ENCODE results near the gene MPRIP.
"Not testable (repeated sequence)": the region's sequence is repeated elsewhere in the genome, so short reads cannot be mapped to it uniquely, and the experiment has no call there.

The MPRIP gene, protein sequence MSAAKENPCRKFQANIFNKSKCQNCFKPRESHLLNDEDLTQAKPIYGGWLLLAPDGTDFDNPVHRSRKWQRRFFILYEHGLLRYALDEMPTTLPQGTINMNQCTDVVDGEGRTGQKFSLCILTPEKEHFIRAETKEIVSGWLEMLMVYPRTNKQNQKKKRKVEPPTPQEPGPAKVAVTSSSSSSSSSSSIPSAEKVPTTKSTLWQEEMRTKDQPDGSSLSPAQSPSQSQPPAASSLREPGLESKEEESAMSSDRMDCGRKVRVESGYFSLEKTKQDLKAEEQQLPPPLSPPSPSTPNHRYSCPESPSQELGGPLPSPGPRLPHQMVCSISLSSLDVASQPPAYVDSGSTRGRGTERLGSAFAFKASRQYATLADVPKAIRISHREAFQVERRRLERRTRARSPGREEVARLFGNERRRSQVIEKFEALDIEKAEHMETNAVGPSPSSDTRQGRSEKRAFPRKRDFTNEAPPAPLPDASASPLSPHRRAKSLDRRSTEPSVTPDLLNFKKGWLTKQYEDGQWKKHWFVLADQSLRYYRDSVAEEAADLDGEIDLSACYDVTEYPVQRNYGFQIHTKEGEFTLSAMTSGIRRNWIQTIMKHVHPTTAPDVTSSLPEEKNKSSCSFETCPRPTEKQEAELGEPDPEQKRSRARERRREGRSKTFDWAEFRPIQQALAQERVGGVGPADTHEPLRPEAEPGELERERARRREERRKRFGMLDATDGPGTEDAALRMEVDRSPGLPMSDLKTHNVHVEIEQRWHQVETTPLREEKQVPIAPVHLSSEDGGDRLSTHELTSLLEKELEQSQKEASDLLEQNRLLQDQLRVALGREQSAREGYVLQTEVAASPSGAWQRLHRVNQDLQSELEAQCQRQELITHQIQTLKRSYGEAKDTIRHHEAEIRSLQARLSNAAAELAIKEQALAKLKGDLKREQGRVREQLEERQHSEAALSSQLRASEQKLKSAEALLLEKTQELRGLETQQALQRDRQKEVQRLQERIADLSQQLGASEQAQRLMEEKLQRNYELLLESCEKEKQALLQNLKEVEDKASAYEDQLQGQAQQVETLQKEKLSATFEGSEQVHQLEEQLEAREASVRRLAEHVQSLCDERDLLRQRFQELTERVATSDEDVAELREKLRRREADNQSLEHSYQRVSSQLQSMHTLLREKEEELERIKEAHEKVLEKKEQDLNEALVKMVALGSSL (N-terminal part only)

DNA sequence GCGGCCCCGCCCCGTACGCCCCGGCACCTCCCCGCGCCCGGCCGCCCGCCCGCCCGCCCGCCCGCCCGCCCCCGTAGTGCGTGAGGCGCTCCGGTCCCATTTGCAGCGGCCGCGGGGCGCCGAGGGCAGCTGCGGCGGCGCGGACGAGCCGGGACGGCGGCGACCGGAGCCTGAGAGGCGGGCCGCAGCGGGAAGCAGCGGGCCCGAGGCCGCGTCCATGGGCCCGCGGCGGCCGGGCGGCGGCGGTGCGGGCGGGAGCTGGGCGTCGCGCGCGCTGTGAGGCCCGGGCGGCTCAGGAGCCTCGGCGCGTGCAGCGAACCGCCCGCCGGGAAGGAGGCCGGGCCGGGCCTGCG is at the start of gene MPRIP:
MPRIP (plus strand) TSS at position 74 of the 353 bp plus-strand sequence. CDS start 392 bp downstream, outside the sequence.
- Histone ChIP-seq H3K9ac (ENCODE audit: low read depth, low read length) (peak within 1 kb of the TSS; percentile 77), H3K27ac (ENCODE audit: low read length) (no peak within 1 kb of the TSS), H3K4me1 (ENCODE audit: insufficient read depth, low read length) (peaks cover 24% of the 10 kb centered on the region; the same call in 1 of the 2 replicates), H3K4me3 (ENCODE audit: low read length) (peak within 1 kb of the TSS; percentile 91), H3K36me3 (ENCODE audit: insufficient read depth, low read depth, low read length) (no peaks in the 10 kb centered on the region), H3K27me3 (ENCODE audit: insufficient read depth, low read length) (peaks cover 11% of the 10 kb centered on the region), H3K9me3 (ENCODE audit: insufficient read depth, low read depth, low read length) (no peaks in the 10 kb centered on the region)

DNA sequence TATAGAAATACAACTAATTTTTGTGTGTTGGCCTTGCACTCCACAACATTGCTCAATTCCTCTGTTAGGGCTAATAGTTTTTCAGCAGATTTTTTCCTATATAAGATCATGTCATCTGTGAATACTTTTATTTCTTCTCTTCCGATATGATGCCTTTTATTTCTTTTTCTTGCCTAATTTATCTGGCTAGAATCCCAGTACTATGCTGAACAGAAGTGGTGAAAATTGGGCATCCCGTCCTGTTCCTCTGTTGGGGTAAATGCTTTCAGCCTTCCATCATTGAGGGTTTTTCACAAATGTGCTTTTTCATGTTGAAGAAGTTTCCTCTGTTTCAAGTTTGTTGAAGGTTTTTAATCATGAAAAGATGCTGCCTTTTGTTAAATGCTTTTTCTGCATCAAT is 47.6 kb upstream of the MPRIP start:
- H3K4me1 ChIP-seq (ENCODE audit: insufficient read depth, low read length), result no peaks in the 10 kb centered on the region
- no peaks in the 10 kb centered on the region for H3K27me3 ChIP-seq (ENCODE audit: insufficient read depth, low read length)
- no peaks in the 10 kb centered on the region for H3K9me3 ChIP-seq (ENCODE audit: insufficient read depth, low read depth, low read length)
- no peaks in the 10 kb centered on the region for H3K36me3 ChIP-seq (ENCODE audit: insufficient read depth, low read depth, low read length)
- no peak overlapping the region for H3K4me3 ChIP-seq (ENCODE audit: low read length)
- no peak overlapping the region for H3K9ac ChIP-seq (ENCODE audit: low read depth, low read length)
- H3K27ac ChIP-seq (ENCODE audit: low read length), result no peak overlapping the region

- no peaks in the 10 kb centered on the region for H3K9me3 ChIP-seq (ENCODE audit: insufficient read depth, low read depth, low read length)
- no peak overlapping the region for H3K27ac ChIP-seq (ENCODE audit: low read length)
- H3K36me3 ChIP-seq (ENCODE audit: insufficient read depth, low read depth, low read length), result no peaks in the 10 kb centered on the region
- H3K27me3 ChIP-seq (ENCODE audit: insufficient read depth, low read length), result no peaks in the 10 kb centered on the region
- H3K4me3 ChIP-seq (ENCODE audit: low read length), result no peak overlapping the region
- H3K9ac ChIP-seq (ENCODE audit: low read depth, low read length), result no peak overlapping the region
- no peaks in the 10 kb centered on the region for H3K4me1 ChIP-seq (ENCODE audit: insufficient read depth, low read length)
Observed at GRCh38 chr17:16995930-16996329, 46.3 kb upstream of the MPRIP start.

DNA sequence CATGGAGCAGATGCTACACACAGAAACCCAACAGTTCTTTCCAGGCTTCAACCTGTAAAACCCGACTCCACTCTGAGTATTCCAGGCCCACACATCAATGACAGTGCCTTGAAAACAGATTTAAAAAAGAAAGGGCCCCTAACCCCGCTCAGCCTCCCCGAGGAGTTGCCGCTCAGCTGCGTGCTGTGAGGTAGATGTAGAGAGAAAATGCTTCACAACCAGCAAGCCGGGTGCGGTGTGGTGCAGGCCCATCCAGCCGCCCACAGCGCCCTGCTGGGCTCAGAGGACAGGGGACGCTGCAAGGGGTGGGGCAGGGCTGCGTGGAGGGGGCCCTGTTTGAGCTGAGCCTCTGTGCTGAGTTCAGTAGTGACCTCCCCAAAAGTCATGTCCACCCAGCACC is 45.5 kb upstream of the MPRIP start:
- not testable (repeated sequence) for H3K27ac ChIP-seq (ENCODE audit: low read length); H3K36me3 ChIP-seq (ENCODE audit: insufficient read depth, low read depth, low read length); H3K9me3 ChIP-seq (ENCODE audit: insufficient read depth, low read depth, low read length); H3K9ac ChIP-seq (ENCODE audit: low read depth, low read length); H3K27me3 ChIP-seq (ENCODE audit: insufficient read depth, low read length); H3K4me3 ChIP-seq (ENCODE audit: low read length); H3K4me1 ChIP-seq (ENCODE audit: insufficient read depth, low read length)

- no peaks in the 10 kb centered on the region for H3K4me1 ChIP-seq (ENCODE audit: insufficient read depth, low read length)
- H3K27me3 ChIP-seq (ENCODE audit: insufficient read depth, low read length), result no peaks in the 10 kb centered on the region
- H3K27ac ChIP-seq (ENCODE audit: low read length), result no peak overlapping the region
- H3K36me3 ChIP-seq (ENCODE audit: insufficient read depth, low read depth, low read length), result no peaks in the 10 kb centered on the region
- H3K4me3 ChIP-seq (ENCODE audit: low read length), result no peak overlapping the region
- H3K9ac ChIP-seq (ENCODE audit: low read depth, low read length), result no peak overlapping the region
- H3K9me3 ChIP-seq (ENCODE audit: insufficient read depth, low read depth, low read length), result no peaks in the 10 kb centered on the region
Observed at GRCh38 chr17:16997514-16998429, 44.5 kb upstream of the MPRIP start.

DNA sequence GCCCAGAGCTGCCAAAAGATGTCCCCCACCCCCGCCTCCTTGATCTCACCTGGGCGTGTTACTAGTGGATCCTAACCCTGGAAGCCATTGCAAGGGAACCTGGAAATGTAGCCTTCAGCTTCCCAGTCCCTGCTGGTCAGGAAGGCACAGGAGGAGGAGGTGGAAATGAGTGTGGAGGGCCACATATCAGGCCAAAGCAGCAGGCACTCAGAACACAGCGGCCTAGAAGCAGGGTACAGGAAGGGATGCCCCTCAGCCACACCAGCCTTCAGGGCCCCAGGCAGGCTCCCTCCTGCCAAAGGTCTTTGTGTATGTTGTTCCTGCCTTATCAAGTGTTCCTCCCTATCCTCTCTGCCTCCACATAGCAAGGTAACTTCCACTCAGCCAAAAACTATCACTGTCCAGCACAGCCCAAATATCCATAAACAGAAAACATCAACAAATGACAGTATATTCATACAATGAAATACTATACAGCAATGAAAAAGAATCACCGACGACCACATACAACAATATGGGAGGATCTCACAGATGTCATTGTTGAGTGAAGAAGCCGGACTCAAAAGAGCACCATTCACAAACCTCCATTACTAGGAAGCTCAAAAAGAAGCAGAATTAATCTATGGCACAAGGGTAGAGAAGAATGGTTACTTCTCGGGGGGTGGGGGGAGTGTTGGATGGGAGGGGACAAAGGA is 42.2 kb upstream of the MPRIP start:
- no peaks in the 10 kb centered on the region for H3K4me1 ChIP-seq (ENCODE audit: insufficient read depth, low read length)
- H3K27me3 ChIP-seq (ENCODE audit: insufficient read depth, low read length), result no peaks in the 10 kb centered on the region
- no peak overlapping the region for H3K27ac ChIP-seq (ENCODE audit: low read length)
- H3K4me3 ChIP-seq (ENCODE audit: low read length), result no peak overlapping the region
- H3K9me3 ChIP-seq (ENCODE audit: insufficient read depth, low read depth, low read length), result no peaks in the 10 kb centered on the region
- no peaks in the 10 kb centered on the region for H3K36me3 ChIP-seq (ENCODE audit: insufficient read depth, low read depth, low read length)
- H3K9ac ChIP-seq (ENCODE audit: low read depth, low read length), result no peak overlapping the region

GRCh38 chr17:17001076-17001777 is 41.0 kb upstream of the MPRIP start:
- H3K9me3 ChIP-seq (ENCODE audit: insufficient read depth, low read depth, low read length), result no peaks in the 10 kb centered on the region
- H3K36me3 ChIP-seq (ENCODE audit: insufficient read depth, low read depth, low read length), result no peaks in the 10 kb centered on the region
- no peak overlapping the region for H3K27ac ChIP-seq (ENCODE audit: low read length)
- no peaks in the 10 kb centered on the region for H3K4me1 ChIP-seq (ENCODE audit: insufficient read depth, low read length)
- H3K9ac ChIP-seq (ENCODE audit: low read depth, low read length), result no peak overlapping the region
- H3K27me3 ChIP-seq (ENCODE audit: insufficient read depth, low read length), result no peaks in the 10 kb centered on the region
- H3K4me3 ChIP-seq (ENCODE audit: low read length), result no peak overlapping the region

- Histone ChIP-seq H3K9ac (ENCODE audit: low read depth, low read length) (no peak overlapping the region), H3K36me3 (ENCODE audit: insufficient read depth, low read depth, low read length) (no peaks in the 10 kb centered on the region), H3K27ac (ENCODE audit: low read length) (no peak overlapping the region), H3K4me1 (ENCODE audit: insufficient read depth, low read length) (no peaks in the 10 kb centered on the region), H3K9me3 (ENCODE audit: insufficient read depth, low read depth, low read length) (no peaks in the 10 kb centered on the region), H3K27me3 (ENCODE audit: insufficient read depth, low read length) (no peaks in the 10 kb centered on the region), H3K4me3 (ENCODE audit: low read length) (no peak overlapping the region)
Observed at GRCh38 chr17:17001874-17002520, 40.3 kb upstream of the MPRIP start.

- not testable (repeated sequence) for H3K4me3 ChIP-seq (ENCODE audit: low read length); H3K36me3 ChIP-seq (ENCODE audit: insufficient read depth, low read depth, low read length); H3K9ac ChIP-seq (ENCODE audit: low read depth, low read length); H3K9me3 ChIP-seq (ENCODE audit: insufficient read depth, low read depth, low read length); H3K27me3 ChIP-seq (ENCODE audit: insufficient read depth, low read length); H3K27ac ChIP-seq (ENCODE audit: low read length); H3K4me1 ChIP-seq (ENCODE audit: insufficient read depth, low read length)
Observed at GRCh38 chr17:17002731-17003715, 39.2 kb upstream of the MPRIP start.
